Measurements from ENCODE around the gene TRAK1.

Gene TRAK1

DNA sequence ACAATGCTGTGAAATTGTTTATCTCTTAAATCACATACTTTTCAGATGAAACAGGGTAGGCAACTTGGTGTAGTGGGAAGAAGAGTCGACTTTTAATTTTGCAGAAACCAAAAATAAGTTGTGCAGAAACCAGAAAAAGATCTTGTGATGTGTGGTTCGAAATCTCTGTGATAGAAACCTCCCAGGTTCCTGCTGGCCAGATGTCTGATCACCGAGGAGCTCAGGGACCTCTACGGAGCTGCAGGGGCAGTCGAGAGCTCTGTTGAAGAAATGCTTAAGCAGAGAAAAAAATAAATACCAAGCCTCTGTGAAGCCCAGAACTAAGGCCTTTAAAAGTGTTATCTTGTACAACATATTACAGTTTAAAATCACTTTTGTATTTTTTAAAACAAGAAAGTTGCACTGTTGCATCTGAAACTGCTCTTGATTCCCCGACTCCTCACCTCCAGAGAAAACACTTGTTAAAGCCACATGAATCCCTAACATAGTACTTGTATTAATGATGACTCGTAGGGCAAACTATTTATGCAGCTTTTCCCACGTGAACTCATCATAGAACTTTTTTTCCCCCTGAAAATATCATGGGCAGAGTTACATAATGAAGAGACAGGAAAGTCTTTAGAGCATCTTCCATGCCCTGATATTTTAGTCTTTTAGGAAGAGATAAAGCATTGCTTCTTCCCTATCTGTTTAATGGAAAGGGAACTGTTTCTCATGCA is 123.6 kb downstream of the TRAK1 start:
- no peak for DNase-seq

DNA sequence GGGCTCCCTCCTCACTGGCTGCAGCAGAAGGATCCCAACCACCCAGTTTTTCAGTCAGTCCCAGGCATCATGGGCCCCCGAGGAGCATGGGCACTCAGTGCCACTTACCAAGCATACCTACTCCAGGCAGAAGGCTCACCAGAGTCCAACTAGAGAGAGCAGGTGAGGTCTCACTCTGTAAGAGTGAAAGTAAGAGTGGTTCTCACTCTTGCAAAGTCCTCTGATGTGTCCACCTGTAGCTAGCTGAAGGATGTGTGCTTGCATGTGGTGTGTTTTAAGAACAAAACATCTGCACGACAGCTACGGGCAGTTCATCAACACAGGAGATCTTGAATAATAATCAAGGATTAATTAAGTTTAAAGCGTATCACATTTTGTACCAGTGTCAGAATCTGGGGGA is 125.1 kb downstream of the TRAK1 start:
- no peak for DNase-seq

DNA sequence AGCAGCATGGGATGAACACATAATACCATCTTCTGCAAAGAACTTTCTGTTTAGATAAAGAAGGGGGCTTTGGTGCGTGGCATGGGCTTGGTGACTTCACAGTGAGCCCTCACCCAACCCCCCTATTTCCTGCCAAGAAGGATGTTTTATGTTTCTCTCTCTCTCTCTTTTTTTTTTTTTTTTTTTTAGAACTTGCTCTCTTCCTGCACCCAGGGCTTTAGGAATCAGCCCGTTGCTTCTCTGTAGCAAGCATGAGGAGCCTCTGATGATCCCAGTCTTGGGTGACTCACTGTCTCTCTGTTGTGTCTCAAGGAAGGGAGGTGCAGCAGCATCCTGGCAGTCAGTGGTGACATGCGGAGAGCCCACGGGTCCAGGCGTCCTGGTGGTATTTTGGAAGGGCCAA is 125.8 kb downstream of the TRAK1 start:
- no peak for DNase-seq

DNA sequence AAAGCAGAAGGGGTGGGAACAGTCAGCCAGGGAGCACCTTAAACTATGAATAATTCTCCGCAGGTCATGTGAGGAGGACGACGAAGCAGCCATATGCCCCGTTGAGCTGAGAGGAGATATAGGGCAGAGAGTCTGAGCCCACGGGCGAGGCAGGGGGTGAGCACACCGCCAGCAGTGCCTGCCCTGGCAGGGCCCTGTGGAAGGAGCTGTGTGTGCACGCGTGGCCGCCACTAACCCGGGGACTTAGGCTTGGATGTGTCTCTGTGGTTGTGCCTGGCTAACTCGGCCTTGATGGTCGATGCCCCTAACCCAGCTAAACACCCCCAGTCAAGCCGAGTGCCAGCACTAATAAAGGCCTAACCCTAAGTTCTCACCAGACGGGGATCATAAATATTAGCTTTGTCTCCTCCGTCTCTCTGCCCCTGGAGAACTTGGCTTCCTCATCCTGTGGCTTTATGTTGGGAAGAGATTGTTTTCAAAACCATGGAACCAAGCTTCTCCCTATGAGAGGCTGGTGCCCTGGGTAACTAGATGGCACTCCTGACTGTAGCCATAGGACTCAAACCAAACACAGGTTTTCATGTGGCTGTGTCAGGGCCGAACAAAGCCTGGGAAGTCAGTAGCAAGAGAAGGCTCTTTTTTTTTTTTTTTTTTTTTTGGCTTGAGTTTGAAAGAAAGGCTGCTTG is 129.4 kb downstream of the TRAK1 start:
- no peak for DNase-seq

DNA sequence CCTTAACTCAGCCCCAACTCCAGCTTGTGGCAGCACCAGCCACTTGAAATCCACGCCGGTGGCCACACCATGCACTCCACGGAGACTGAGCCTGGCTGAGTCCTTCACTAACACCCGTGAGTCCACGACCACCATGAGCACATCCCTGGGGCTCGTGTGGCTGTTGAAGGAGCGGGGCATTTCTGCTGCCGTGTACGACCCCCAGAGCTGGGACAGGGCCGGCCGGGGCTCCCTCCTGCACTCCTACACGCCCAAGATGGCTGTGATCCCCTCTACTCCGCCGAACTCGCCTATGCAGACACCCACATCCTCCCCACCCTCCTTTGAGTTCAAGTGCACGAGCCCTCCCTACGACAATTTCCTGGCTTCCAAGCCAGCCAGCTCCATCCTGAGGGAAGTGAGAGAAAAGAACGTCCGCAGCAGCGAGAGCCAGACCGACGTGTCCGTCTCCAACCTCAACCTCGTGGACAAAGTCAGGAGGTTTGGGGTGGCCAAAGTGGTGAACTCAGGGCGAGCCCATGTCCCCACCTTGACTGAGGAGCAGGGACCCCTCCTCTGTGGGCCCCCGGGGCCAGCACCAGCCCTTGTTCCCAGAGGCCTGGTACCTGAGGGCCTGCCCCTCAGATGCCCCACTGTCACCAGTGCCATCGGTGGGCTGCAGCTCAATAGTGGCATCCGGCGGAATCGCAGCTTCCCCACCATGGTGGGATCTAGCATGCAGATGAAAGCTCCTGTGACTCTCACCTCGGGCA is 132.0 kb downstream of the TRAK1 start:
- DNase-seq = no peak

DNA sequence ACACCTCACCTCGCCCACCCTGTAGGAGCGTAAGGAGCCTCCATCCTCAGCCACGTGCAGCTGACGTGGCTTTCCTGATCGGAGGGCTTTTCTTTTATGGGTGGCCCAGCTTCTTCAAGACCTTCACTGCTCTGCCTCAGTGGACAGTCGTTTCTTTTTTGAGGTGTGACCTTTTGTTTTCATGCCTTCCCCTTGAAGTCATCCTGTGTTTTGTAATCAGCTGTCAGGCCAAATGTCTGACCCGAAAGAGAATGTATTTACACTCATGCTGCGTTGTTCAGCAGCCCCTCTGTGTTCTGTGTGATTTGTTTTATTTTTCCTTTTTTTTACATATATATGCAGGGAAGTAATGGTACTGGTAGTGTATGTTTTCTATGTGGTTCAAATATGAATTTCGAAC is 133.0 kb downstream of the TRAK1 start:
- DNase-seq = no peak

DNA sequence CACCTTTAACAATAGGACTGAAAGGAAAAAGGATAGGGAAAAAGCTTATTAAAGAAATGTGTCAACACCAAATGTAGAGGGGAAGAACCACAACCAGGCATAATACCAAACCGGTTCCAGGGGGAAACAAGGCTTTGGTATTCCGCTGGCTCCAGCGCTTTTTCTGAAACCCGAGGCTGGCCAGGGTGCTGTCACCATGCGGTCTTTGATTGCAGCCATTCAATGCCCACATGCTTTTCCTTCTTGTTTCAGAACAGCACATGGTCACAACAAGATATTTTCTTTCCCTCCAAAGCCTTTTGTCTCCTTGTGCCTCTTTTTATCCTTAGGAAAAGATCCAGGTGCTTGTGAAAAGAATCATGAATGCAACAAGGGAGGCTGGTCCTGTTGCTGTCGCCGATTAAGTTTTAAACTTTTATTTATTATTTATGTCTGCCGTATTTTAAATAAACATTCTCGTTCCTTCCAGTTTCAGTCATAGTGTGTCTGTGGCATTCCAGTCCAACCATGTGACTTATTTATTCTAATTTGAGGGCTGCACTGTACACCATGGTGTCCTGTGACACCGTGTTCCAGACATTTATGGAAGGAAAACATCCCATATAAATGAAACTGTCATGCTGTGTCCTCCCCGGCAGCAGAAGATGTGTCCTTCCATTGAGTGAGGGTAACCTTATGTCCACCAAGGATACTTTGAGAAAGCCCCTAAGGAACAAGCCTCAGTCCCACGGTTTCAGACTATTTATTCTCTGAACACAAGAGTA is 133.7 kb downstream of the TRAK1 start:
- no peak for DNase-seq

DNA sequence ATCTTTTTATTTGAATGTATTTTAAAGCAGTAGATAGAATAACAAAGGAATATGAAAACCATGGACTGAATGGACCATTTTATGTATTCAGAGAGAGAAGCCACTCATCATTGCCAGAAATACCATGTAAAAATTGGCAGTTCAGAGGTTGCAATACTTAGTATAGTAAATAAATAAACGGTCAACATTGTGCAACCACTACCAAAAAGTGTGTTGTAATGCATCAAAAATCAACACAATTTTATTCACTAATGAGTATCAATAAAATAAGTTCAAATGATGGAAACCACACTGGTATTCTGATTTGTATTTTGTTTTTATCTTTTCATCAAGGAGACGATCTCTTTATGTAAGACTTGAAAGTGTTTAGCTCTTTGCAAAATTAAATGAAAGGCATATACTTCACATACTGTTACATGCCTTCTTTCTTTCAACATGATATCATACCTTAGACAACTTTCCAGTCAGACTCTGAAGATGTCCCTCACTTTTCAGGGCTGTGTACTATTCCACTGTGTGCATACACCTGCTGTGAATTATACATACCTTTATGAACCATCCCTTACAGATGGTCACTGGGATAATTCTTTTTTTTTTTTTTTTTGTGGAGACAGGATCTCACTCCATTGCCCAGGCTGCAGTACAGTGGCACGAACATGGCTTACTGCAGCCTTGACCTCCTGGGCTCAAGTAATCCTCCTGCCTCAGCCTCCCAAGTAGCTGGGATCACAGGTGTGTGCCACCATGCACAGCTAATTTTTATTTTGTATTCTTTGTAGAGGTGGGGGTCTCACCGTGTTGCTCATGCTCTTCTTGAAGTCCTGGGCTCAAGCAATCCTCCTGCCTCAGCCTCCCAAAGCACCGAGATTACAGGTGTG is 134.6 kb downstream of the TRAK1 start:
- no peak for DNase-seq

DNA sequence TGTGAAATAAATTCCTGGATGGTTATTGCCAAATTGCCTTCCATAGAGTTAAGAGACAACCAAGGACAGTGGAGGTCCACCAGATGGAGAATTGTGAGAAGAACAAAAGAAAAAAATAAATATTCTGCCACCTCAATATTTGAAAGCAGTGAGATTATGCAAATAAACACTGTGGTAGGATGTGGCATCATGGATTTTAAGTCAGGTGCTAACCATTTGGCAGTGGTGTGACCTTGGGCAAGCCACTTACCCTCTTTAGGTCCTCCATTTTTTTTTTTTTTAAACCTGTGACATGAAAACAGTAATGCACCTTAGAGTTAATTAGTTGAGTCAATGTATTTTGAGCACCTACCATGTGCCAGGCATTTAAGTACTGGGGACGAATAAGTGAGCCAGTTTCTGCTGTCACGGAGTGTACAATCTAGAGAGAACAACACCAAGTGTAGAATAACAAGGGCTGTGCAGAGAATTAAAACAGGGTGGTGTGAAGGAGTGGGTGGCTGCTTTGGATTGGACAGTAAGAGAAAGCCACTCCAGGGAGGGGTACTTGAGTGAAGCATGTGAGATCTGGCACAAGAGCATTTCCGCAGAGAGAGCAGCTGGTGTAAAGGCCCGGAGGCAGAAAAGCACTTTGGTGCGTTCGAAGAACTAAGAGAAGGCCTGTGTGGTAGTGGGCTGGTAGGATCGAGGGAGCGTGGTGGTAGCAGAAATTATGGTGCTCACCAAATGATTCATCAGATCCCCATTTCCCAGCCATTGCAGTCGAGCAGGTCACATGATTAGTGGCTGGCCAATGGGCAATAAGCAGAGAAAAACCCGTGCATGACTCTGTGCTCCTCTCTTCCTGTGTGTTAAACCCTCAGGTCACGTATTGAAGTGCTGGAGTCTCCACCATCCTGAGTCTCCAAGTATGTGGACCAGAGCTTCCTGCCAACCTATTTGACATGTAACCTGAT is 135.6 kb downstream of the TRAK1 start:
- no peak for DNase-seq

DNA sequence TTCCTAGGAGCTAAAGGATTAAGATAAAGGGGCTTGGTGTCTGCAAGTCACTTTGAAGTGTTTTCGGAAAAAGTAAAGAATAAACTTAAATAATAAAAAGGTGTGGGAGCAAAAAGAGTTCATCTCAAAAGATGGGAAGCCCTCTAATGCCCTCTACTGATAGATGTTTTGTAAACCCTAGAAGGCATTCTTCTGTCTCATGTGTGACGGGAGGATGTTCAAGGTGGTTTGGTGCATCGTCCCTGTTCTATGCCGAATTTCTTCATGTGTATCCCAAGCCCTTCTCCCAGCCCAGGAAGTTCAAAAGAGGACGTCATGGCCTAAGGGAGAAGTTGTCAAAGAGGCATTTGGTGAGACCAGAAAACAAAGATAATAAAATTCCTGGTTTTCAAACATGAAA is 137.6 kb downstream of the TRAK1 start:
- DNase-seq = no peak

DNA sequence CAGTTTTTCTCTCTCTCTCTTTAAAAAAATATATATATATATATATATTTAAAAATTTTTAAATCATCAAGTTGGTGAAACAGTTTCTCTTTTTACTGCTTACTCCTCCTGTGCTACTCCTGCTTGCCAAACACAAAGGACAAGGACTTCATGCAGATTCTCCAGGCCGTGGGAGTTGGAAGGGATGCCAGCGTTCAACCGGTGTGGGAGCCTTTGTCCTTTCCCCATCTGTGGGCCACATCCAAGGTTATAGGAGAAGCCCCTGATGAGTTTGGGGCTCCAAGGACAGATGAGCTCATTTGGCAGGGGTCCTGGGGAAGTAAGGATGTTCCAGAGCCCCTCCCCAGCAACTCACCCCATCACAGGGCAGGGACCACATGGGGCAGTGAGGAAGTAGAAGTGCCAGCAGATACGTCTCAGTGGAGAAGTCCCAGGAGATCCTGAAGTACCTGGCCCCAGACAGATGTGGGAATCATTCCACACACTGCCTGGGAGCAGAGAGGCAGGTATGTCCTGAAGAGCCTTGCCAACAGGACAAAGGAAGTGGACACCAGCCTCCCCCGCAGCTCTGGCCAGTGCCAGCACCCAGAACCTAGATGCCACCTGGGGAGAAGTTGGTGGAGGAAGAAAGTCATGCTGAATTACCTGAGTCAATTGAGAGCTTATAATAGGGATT is 138.2 kb downstream of the TRAK1 start:
- no peak for DNase-seq

DNA sequence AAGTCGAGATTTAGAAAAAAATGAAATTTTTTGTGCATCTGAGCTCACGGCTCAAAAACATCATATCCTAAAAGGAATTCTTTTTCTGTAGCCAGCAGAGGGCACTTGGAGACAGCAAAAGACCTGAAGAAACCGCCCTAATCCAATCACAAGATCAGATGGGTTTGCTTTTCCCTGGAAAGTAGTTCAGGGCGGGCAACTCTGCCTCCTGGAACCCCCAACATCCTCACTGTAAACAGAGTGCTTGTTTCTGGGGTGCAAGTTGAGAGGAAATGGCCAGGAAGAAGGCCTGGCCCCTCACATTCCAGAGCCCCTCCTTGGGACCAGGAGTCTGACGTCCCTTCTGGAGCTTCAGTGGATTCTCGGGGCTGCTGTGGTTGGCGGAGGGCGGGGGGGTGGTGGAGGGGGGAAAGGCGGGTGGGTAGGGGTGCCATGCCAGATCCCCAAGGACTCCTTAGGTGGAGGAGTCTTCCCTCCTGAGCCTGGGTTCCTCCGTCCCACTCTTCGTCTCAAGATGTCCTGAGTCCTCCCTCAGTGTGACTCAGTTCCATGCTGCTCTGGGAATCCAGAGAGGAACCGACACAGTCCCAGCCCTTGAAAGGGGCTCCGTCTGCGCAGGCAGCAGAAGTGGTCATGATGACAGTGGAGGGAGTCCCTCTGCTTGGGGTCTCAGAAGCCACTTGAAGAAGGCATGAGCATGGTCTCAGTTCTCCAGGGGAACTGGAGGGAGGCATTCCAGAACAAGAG is 139.0 kb downstream of the TRAK1 start:
- no peak for DNase-seq

DNA sequence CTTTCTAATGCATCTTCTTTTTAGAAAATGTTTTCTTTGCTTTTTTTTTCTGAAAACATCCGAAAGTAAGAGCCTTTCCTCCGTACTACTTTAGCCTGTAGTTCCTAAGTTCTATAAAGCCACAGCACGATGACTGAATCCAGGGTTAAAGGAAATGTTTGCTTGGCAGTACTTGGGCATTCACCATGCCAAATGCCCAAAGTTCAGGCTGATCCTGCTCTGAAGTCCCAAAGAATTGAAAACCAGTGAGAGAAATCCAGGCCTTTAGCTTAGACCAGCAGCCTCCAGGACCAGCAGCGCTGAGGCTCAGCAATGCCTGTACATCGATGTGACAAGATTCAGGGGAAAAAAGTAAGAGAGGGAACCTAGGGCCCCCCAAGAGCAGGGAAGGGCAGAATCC is 139.7 kb downstream of the TRAK1 start:
- no peak for DNase-seq

DNA sequence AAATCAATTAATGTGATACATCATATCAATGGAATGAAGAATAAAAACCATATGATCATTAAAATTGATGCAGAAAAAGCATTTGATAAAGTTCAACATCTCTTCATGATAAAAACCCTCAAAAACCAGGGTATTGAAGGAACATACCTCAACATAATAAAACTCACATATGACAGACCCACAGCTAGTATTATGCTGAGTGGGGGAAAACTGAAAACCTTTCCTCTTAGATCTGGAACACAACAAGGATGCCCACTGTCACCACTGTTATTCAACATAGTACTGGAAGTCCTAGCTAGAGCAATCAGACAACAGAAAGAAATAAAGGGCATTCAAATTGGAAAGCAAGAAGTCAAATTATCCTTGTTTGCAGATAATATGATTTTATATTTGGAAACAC is 144.4 kb downstream of the TRAK1 start:
- no peak for DNase-seq

DNA sequence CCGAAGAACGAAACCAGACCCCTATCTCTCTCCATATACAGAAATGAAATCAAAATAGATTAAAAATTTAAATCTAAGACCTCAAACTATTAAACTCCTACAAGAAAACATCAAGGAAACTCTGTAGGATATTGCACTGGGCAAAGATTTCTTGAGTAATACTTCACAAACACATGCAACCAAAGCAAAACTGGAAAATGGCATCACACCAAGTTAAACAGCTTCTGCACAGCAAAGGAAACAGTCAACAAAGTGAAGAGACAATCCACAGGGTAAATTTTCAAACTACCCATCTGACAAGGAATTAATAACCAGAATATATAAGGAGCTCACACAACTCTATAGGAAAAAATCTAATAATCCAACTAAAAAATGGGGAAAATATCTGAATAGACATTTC is 145.5 kb downstream of the TRAK1 start:
- DNase-seq = no peak

DNA sequence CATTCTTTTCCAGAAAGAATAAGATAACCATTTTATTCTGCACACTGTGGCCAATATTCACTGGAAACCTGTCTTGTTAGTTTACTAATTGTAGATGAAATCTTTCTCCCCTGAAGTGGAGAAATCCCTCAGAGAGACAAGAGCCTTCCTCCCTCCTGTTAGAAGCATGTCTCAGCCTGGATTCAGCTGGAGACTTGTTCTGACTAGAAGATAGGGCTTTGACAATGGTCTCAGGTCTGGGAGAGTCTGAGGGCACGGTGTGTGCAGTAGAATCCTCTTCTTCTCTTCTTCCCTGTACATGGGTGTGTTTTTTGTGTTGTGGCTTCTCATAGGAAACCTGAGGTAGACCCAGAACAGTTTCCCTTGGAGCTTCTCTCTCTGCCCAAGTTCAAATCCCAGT is 154.9 kb downstream of the TRAK1 start:
- no peak for DNase-seq

DNA sequence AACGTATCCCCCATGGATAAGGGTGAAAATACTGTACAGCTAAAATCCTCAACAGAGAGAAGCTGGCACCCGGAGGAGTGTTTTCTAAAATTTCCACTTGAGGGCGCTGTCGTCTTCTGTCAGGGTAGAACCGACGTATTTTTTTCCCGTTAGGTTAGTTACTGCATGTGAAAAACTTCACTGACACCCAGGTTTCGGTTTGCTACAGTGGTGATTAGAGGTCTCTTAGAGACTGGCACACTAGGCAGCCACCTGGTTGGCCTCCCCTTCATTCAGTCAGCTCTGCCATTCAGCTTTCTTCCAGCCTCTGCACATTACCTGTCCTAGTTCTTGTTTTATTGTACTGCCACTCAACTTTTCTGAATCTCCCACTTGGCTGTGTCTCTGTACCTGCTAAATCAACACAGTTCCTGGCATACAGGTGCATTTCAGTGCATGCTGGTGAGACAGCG is 156.4 kb downstream of the TRAK1 start:
- no peak for DNase-seq

DNA sequence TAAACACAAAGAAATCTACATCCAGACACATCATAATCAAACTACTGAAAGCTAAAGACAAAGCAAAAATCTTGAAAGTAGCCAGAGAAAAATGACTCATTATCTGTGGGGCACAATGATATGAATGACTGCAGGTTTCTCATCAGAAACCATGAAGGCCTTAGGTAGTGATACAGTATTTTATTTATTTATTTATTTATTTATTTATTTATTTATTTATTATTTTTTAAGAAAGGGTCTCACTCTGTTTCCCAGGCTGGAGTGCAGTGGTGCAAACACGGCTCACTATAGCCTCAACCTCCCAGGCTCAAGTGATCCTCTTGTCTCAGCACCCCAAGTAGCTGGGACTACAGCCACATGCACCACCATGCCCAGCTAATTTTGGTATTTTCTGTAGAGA is 159.6 kb downstream of the TRAK1 start:
- no peak for DNase-seq

DNA sequence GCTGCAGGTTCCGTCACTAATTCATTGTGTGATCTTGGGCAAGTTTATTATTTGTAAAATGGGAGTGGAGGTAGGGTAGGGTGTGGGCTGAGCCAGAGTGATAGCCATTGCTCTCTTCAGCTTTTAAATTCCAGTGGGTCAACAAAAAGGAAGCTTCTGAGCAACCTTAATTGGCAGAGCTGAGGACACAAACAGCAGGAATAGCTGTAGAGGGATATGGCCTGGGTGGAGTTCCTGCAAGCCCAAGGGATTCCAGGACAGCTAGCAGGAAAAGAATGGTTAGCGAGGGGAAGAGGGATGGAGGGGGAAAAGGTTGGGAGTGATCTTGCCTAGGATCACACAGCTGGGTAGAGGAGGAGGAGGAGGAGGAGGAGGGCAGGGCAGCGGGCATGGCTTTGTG is 163.4 kb downstream of the TRAK1 start:
- DNase-seq = no peak
